GM12865 (cell line): Measurements from ENCODE around the gene KIF26A.

ENCODE experiments used
- DNase-seq: peaks from one replicate; pipeline ENCODE4 v3.0.0; 2010; ENCODE audit warnings: low read depth
- H3K4me3 ChIP-seq: 2 replicates; pipeline ENCODE4 v1.5.1; 2011; ENCODE audit warnings: mild to moderate bottlenecking, low read depth, low read length, control low read depth
- TF ChIP-seq, protein P1 (sequence below): IDR thresholded peaks from 2 replicates; pipeline ENCODE4 v1.5.1; 2011; ENCODE audit warnings: low read length, control low read depth, low read depth, inconsistent platforms; ENCODE audit not compliant: insufficient read depth; ENCODE audit errors: missing control alignments

KIF26A gene

DNA sequence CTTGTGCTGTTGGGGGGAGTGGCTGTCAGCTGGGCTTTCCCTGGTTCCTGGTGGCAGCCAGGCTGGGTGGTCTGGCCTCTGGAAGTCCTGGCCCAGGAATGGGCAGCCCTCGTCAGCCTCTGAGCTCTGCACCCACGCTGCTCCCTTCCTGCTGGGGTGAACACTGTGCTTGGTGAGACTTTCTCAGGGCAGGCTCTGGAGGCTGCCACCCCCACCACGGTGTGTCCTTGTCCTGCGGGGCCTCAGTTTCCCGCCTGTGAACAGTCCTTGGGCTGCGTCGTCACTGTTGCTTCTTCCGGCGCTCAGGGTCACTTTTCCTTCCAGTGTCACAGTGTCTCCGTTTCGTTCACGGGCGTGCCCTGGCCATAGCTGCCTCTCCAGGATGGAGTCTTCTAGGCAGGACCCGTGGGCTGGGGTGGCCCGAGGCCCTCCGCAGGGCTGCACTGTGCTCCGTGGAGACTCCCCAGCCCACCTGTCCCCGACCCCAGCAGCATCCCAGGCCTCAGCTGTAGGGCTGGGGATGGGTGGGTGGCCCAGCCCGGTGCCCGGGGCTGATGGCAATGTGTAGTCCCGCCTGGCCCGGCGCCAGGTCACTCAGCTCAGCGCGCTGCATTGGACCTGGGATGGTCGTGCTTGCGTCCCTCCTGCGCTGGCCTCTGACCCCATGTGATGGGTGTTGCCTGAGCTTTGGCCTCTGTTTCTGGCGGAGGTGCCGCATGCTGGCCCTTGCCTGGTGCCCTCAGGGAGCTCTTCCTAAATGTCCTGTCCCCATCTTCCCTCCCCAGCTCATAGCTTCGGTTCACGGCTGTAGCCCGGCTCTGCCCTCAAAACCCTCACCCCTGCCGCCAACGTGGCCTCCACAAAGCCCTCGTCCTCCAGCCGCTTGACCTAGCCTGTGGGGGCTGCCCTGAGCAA lies 6.8 kb downstream of the KIF26A start:
- TF ChIP-seq, protein P1, sequence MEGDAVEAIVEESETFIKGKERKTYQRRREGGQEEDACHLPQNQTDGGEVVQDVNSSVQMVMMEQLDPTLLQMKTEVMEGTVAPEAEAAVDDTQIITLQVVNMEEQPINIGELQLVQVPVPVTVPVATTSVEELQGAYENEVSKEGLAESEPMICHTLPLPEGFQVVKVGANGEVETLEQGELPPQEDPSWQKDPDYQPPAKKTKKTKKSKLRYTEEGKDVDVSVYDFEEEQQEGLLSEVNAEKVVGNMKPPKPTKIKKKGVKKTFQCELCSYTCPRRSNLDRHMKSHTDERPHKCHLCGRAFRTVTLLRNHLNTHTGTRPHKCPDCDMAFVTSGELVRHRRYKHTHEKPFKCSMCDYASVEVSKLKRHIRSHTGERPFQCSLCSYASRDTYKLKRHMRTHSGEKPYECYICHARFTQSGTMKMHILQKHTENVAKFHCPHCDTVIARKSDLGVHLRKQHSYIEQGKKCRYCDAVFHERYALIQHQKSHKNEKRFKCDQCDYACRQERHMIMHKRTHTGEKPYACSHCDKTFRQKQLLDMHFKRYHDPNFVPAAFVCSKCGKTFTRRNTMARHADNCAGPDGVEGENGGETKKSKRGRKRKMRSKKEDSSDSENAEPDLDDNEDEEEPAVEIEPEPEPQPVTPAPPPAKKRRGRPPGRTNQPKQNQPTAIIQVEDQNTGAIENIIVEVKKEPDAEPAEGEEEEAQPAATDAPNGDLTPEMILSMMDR, result no peak
- no peak overlapping the region for H3K4me3 ChIP-seq
- no peak for DNase-seq

DNA sequence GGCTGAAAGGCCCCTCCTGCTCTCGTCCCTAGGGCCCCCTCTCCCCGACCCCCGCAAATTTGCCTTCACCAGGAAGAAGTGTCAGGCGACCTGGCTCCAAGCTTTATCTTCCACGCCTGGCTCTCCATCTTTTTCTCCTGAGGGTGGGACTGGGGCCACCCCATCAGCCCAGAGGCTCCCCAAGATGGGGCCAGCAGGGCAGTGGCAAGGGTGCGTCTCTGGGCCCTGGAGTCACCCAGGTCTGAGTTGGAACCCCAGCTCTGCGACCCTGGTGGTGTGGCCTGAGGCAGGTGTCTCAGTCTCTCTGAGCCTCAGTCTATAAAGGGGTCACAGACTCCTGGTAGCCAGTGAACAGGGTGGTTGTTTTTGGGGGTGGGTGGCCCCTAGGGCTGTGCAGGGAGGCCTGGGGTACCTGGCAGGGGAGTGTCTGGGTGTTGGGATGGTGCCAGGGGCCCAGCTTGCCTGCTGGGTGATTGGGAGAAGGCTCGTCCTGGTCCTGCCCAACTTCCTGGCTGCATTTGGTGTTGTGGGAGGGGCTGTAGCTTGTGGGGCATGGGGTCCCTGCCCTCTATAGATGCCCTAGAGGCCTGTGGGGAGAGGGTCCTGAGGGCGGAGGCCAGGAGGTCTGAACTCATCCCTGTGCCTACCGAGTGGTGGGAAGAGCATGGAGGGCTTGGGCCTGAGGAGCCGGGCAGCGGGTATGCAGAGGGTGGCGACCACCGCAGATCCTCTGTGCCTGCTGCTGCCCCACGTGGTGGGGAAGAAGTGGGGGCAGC lies 7.6 kb downstream of the KIF26A start:
- DNase-seq, result no peak
- no peak overlapping the region for H3K4me3 ChIP-seq

DNA sequence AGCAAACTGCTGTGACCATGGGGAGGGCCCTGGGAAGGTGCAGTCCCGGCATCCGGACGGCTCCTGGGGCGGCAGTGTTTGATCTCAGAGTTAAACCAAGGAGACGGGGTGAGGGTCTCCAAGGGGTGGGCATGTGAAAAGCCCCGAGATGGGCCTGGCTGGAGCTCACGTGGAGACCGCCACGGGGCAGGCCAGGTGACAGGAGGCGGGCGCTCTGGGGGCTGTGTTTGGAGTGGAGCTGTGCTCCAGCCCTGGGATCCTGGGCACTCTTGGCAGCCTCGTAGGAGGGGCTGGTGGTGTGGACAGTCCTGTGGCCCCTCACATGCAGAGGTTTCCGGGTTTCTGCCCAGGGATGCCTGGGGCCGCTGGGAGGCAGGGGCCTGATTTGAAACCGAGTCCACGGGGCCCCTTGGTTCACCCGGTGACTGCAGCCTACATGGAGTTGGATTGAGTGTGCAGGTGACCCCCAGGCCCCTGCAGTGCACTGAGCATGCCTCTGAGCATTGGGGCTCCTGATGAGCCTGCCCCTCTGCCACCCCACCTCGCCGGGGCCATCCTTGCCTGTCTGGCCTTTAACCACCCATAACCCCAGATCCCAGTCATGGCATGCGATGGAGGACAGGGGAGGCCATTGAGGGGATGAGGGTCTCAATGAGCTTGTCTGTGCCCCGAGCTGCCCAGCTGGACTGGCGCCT lies 8.4 kb downstream of the KIF26A start:
- TF ChIP-seq, protein P1, result no peak
- no peak for DNase-seq
- H3K4me3 ChIP-seq, result no peak overlapping the region

More for the DNA sequence above, 7.6 kb downstream of the KIF26A start:
- TF ChIP-seq, protein P1, result no peak

DNA sequence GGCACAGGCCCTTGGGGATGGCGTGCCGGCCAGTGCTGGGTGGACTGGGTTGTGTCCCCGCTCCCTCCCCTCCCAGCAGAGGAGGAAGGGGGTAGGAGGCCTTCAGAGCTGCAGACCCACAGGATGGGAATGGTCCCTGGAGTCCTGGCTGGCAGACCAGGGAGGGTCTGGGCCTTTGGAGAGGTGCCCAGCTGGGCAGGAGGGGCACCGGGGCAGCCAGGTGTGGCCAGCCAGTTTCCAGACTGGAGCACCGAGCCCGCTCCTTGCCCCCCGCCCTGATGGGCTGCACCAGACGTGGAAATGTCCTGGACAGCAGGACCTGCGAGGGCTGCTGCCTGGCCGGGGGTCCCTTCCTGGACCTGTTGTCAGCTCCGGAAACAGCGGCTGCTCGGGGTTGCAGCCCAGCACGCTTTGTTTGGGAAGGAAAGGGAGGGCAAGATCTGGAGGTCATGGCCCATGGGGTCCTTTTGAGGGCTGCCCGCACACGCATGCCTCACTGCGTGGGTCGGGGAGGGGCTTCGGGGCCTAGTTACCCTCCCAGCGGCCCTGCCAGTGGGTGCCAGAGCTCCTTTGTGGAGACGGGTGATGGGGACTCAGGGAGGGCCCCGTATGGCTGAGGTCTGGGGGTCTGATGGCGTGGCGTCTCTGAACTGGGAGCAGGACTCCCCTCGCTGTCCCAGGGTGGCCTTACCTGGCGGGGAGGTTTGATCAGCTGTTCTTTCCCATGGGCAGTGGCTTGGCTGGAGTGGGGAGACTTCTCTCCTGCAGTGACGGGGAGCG lies 9.1 kb downstream of the KIF26A start:
- no peak overlapping the region for H3K4me3 ChIP-seq
- no peak for DNase-seq
- TF ChIP-seq, protein P1, result no peak

DNA sequence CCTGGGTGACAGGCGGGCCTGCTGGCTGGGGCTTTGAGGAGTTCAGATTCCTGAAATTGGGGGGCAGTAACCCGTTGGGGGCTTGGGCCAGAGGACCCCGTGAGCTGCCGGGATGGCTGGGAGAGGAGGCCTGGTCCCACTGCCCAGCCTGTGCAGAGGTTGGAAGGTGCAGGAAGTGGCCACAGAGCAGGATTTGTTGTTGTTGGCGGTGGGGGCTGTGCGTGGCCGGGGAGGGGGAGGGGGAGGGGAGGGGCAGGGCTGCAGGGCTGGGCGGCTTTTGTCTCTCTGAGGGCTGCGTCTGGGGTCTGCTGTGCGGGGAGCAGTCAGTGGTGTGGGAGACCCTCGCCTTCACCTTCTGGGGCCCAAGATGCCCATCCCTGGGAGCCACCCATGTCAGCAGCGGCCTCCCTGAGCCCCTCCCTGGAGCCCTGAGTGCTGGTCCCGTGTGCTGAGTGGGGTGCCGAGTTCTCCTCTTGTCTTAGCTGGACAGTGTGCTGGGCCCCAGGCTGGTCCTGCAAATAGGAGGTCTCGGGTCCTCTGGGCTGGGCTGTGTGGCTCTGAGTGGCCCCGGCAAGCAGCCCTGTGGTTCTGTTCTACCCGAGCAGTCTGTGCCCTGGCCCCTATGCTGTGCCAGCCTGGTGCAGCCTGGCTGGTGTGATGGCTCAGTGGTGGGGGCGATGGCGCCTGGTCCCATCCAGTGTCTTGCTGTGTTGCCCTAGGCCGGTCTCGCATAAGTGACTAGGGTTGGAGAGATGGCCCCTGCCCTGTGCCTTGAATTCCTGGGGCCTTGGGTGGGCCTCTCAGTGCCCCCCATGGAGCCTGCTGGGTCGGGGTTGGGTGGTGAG lies 10.3 kb downstream of the KIF26A start:
- H3K4me3 ChIP-seq, result no peak overlapping the region
- TF ChIP-seq, protein P1, result no peak
- no peak for DNase-seq
